Adipose tissue (tissue), 3 donors: ENCODE results near the gene SFMBT1. TPM values are rescaled to one million over a fixed set of nuclear protein-coding genes. Genes with fewer than 3 reads are reported as not detected.

Experiments
- H3K27ac ChIP-seq: one replicate; pipeline ENCODE4 v1.5.1; 2013; ENCODE audit warnings: low read depth, low read length
- WGBS, 3 donors: extraction: QIAGEN DNeasy Blood & Tissue Kit; methylation state at CpG; one replicate each; pipeline ENCODE4 v1.1.7; 2013; 5-methylcytosine and 5-hydroxymethylcytosine counted together
- polyA plus RNA-seq, 3 donors: library from polyadenylated mRNA; stranded (reverse); fragments of 200-250 nt; gene quantifications; one replicate each; pipeline ENCODE4 v1.2.3, GENCODE V29; 2013
- donor health status: healthy with polysubstance abuse.
- donor health status: Bipolar disorder and iron deficiency.
- donor health status: healthy.

SFMBT1 gene
- polyA plus RNA-seq, 3 donors = 1.9 to 5.2 (median 3.1) TPM

DNA sequence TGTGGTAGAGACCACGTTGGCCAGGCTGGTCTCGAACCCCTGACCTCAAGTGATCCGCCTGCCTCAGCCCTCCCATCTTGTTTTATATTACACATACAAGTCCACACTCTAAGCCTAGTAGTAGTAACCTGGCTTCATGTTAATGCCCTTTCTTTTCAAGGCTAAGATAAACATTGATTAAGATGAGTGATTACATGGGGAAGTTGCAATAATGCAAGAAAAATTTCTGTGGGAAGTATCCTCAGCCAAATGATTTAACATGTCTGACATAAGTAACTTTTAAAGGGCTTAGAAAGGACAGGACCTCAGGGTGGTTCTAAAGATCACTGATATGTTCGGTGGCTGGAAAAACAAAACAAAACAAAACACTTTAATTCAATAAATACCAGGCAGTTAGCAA is 72.1 kb downstream of the SFMBT1 start:
- H3K27ac ChIP-seq = no peak overlapping the region
- 80 to 87% (median 83%) methylated on average over 4 of the region's 4 CpGs for WGBS, 3 donors

DNA sequence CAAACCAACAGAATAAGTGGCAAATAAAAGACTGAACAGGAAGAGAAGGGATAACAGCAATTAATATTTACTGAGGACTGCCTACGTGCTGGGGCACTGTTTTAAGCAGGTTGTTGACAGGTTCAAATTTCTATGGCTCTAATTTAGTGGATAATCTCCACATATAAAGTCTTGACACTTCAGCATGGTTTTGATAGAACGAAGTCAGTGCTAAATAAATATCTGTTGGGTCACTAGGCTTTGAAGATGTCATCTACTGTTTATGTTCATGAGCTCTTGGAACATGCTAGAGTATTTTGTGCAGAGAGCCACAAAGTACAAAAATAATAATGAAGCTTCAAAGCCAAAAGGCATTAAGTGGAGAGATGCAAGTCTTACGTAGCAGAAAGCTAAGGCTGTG is 74.0 kb downstream of the SFMBT1 start:
- no peak overlapping the region for H3K27ac ChIP-seq
- 81 to 93% (median 90%) methylated on average over 3 of the region's 3 CpGs for WGBS, 3 donors

DNA sequence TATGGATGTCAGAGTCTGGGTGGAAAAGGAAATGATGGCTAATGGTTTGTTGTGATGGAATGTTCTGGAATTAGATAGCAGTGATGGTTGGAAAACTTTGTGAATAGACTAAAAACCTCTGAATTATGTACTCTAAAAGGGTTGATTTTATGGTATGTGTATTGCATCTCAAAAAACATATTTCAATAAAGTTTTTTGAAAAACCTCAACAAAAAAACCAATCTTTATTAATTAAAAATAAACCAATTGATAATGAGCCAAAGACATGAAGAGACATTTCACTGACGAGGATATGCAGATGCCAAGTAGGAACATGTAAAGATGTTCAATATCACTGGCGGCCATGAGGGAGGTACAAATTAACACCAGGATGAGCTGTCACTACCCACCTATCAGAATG is 78.5 kb downstream of the SFMBT1 start:
- 96 to 98% (median 97%) methylated on average over 2 of the region's 2 CpGs for WGBS, 3 donors
- H3K27ac ChIP-seq = no peak overlapping the region

DNA sequence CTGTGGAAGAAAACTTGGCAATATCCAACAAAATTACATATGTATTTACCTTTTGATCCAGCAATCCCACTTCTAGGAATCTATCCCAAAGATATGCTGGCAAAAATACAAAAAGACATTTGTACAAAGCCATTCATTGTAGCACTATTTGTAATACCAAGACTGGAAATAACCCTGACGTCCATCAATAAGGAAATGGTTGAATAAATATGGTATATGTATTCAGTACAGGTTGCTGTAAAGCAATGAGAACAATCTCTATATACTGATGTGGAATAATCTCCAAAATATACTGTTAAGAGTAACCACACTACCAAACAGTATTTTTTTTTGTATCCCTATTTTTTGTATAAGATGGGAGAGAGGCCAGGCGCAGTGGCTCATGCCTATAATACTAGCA is 83.7 kb downstream of the SFMBT1 start:
- 81 to 93% (median 82%) methylated on average over 2 of the region's 2 CpGs for WGBS, 3 donors
- H3K27ac ChIP-seq = no peak overlapping the region

DNA sequence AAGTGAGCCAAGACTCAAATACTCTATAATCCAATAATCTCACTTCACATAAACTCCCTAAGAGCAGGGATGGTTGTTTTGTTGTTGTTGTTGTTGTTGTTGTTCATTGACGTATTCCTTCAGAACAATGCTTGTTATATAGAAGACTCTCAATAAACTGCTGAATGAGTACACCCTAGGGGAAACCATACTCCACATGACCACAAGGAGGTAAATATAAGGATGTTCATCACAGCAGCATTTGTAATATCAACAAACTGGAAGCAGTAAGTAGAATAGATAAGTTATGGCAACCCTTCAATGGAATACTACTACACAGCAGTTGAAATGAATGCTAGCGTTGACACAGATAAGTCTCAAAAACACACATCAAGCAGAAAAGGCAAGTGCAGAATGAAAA is 86.1 kb downstream of the SFMBT1 start:
- no peak overlapping the region for H3K27ac ChIP-seq
- 94 to 100% (median 97%) methylated on average over 2 of the region's 2 CpGs for WGBS, 3 donors

DNA sequence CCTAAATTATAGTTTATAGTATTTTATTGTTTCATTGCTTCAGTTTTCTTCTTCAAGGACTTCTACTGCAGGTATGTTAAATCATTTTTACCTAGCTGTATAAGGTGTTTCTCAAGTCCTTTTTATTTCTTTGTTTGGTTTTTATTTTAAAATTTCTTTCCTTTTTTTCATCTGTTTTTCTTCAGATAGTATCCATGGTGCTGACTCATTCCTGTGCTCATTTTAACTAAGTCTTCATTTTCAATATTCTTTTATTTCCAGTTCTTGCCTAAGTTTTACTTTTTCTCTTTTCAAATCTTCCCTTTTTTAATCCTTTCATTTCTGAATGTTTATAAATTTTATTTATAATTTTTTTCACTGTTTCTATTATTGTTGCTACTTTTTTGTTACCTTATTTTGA is 106.3 kb downstream of the SFMBT1 start:
- H3K27ac ChIP-seq = no peak overlapping the region

DNA sequence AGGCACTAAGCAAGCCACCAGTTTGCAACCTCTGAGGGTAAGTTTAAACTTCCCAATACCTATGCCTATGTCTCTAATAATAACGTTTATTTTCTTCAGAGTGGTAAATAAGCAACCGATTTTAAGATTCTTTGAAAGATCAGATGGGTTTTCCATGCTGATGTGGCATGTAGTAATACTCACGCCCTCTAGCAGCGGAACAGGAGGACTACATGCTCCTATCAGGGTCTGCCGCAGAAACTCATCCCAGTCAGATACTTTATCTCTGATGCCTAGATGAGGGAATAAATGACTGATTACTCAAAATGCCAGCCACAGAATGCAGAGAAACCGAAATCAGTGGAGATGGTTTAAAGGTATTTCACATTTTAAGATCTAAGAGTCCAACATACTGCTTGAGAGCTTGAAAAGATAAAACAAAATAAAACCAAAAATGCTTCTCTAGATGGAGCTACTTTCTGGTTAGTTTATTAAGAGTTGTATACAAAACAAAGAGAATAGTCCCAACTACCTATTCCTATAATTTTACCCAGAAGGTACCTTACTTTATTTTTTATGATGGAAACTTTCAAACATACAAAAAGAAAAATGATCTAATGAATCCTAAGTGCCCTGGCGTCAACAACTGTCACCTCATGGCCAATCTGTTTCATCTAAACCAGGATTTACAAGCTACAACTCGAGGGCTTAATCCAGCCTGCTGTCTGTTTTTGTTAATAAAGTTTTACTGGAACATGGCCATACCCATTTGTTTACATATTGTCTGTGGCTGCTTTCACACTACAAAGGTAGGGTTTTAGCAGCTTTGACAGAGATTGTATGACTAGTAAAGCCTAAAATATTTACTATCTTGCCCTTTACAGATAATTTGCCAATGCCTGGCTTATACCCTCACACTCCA is 111.0 kb downstream of the SFMBT1 start:
- WGBS, 3 donors = 18 to 19% (median 18%) methylated on average over 8 of the region's 8 CpGs
- no peak overlapping the region for H3K27ac ChIP-seq

DNA sequence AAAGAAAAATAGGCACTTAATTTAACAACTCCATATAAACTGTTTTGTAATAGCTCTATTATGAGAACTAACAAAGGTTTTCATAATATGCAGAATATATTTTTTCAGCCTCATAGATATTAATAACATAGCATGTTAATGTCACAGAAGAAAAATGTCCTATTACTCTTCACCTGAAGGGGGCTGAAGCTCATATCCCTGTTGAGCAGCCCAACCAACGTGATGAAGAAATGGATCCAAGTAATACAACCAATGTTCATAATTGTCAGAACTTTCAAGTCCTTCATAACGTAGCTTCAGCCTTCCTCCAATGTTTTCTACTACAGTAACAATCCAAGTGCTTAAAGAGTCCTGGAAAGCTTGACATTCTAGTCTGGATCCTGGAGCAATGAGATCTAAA is 114.0 kb downstream of the SFMBT1 start:
- WGBS, 3 donors = 81 to 93% (median 87%) methylated on average over 2 of the region's 2 CpGs
- no peak overlapping the region for H3K27ac ChIP-seq

DNA sequence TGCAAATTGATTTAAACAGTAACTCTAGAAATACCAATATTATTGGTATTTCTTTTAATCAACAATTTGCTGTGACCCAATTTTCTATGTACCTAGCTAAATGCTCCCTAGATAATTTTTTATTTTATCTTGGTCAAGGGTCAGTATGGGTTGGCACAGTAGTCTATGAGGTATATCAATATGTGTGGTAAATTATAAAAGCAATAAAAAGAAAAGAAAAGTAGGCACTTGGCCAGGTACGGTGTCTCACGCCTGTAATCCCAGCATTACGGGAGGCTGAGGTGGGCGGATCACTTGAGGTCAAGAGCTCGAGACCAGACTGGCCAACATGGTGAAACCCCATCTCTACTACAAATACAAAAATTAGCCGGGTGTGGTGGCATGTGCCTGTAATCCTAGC is 114.5 kb downstream of the SFMBT1 start:
- WGBS, 3 donors = 79 to 93% (median 88%) methylated on average over 6 of the region's 6 CpGs
- H3K27ac ChIP-seq = no peak overlapping the region

DNA sequence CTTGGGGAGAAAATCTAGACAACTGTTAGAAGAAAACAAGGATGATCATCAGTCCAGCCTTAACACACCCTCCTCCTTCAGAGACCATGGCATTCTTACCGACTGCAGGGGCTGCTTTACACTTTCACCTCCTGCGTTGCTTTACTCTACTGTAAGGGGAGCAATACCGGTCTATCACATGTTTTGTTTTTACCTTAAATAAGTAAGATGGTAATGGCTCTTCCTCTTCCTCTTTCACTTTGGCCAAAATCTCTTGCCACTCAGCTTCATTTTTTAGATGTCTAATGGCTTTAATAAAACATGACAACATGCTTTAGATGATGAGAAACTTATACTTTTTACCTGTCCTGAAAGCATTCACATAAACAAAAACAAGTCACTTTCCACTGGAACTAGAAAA is 115.1 kb downstream of the SFMBT1 start:
- H3K27ac ChIP-seq = no peak overlapping the region
- 88 to 90% (median 90%) methylated on average over 3 of the region's 3 CpGs for WGBS, 3 donors

DNA sequence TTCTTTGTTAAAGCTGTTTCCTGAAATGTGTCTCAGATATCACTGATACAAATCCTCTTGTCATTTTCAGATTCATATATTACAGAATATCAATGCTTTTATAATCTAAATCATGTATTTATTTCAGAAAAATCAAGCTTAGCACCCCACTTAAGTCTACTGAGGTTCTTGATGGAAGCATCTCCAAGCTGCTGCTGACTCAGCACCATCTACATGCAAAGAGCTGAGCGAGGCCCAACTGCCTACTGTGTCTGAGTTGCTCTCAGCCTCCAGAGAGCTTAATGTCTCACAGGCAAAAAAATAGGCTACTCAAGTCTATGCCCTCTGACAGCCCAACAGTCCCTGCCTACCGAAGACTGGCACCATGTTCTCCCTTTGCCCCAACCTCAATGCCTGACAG is 119.3 kb downstream of the SFMBT1 start:
- whole genome bisulfite sequencing, 3 donors = 86 to 98% (median 96%) methylated on average over 2 of the region's 2 CpGs
- H3K27ac ChIP-seq = no peak overlapping the region

DNA sequence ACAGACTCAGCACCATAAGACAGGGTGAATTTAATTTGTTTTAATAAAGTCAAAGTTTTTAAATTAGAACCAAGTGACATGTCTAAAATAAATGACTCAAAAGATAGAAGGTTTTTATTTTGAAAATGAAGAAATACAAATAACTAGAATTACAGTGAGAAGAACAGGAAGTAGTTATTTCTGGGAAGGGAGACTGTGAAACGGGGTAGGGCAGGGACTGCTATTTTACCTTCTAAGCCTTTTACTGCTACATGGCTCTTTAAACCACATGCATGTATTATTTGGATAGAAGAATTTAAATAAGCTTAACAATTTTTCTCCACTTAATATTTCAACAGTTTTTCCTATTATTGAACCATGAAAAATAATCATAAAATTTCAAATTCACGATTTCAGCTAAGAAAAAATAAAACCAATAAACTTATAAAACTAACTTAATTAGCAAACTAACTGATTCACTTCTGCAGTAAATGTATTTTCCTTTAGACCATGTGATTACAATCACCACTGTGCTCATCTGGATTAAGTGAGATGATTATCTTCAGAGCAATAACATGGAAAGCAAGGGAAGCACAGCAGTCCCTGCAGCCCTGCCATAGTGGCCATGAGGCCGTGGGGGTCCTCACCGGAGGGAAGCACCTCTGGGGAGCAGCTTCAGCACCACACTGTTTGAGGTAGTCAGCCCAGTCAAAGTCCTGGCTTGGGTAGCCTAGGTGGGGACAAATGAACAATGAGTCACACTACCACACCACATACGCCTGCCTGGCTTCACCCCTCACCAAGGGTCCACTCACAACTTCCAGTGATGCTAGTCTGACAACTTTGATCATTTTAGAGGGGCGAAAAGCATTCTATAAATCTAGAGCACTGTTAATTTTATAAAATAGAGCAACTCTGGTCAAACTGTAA is 120.2 kb downstream of the SFMBT1 start:
- WGBS, 3 donors = 77 to 79% (median 77%) methylated on average over 6 of the region's 6 CpGs

DNA sequence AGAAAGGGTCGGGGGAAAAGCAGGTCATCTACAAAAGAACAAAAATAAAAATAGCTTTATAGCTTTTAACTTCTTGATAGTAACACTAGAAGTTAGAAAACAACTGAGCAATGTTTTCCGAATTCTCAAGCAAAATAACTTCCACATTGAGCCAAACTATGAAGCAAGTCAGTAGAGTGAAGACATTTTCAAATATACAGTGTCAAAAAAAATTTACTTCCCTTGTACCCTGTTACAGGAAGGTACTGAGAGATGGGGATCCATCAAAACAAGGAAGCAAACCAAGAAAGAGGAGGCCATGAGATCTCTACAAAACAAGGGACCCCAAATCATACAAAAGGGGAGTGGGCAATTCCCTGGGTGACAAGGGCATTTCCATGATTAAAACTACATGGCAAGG is 121.9 kb downstream of the SFMBT1 start:
- WGBS, 3 donors = 75 to 95% (median 80%) methylated on average over 2 of the region's 2 CpGs
- no peak overlapping the region for H3K27ac ChIP-seq

More for the DNA sequence above, 120.2 kb downstream of the SFMBT1 start:
- H3K27ac ChIP-seq = no peak overlapping the region

DNA sequence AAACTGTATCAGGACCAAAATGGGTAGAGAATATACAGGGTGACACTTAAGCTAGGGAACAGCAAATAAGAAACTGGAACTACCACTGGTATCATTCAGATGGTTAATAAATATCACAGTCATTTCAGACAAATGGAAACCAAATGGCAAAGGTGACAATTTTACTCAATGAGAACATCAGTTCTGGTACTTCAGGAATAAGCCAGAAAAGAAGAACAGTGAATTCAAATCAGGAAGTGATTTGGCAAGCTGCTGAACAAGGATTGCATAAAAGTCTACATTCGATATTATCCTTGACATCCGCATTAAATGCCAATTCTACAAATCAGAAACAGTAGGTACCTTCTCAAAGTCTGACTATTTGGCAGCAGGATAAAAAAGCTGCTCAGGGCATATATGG is 125.0 kb downstream of the SFMBT1 start:
- 55 to 90% (median 69%) methylated on average over 2 of the region's 2 CpGs for WGBS, 3 donors

DNA sequence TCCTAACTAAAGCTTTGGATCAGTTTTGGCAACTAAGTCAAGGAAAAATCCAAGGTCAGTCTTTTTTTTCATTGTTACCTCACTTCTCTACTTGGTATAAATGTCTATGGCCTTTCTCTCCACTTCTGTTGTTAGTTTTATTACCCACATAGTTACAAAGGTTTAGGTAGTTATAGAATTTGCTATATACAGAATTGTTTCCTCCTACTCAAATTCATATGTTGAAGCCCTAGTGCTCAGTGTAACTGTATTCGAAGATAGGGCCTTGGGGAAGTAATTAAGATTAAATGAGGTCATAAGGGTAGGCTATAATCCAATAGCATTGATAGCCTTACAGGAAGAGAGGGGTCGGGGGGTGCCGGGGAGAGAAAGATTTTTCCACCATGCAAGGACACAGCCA is 128.8 kb downstream of the SFMBT1 start:
- H3K27ac ChIP-seq = no peak overlapping the region
- WGBS, 3 donors = 39 to 84% (median 84%) methylated on average over 3 of the region's 3 CpGs

More for the DNA sequence above, 125.0 kb downstream of the SFMBT1 start:
- H3K27ac ChIP-seq = no peak overlapping the region

DNA sequence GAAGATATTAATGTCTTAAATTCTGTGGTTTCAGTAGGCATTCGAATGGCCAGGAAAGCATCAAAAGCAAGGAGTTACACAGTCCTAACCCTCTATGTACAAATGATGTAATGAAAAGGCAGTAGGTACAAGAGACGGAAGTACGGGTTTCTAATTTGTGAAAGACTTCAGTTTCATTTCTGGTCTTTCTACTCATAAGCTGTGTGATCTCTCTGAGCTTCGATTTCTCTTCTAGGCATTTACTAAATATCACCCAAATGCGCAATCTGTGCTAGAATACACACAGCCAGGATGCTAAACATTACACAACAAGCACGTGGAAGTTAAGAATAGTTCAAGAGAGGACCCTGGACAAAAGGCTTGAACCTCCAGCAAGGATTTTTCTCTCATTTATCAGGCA is 130.6 kb downstream of the SFMBT1 start:
- 82 to 87% (median 84%) methylated on average over 6 of the region's 6 CpGs for WGBS, 3 donors
- no peak overlapping the region for H3K27ac ChIP-seq

DNA sequence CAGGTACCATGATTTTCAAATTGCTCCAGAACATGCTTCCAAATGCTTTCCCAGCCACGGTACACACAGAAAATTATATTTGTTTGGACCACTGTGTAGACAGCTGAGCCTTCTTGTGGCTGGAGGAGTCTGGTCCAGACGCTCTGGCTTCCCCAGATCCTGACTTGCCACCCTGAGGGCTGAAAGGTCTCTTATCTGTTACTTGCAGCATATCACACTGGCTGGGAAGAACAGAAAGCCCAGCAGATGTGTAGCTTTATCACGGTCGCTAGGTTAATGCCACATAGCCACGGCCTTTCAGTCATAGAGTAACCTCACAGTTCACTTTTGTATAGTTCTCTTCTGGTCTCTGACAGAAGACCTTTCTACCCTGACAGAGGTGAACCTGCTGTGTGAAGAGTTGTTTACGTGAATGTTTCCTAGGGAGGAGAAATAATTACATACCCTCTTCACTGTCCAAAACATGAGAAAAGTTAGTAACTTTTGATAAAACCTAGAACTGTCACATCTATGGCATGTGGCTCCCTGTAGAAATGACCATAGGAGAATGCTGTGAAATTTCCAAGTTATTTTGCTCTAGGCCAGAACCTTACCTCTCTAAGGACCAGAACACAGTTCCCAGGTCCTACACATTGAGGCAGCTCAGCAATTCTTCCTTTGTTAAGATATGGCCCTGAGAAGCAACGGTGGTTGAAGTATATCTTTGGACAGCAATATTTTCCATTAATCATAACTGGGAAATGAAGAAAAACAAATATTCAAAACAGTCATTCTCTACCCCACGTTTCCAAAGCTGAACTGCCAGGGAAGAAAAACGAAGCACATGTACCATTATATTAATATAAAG is 132.8 kb downstream of the SFMBT1 start:
- no peak overlapping the region for H3K27ac ChIP-seq
- 41 to 87% (median 84%) methylated on average over 9 of the region's 9 CpGs for WGBS, 3 donors

DNA sequence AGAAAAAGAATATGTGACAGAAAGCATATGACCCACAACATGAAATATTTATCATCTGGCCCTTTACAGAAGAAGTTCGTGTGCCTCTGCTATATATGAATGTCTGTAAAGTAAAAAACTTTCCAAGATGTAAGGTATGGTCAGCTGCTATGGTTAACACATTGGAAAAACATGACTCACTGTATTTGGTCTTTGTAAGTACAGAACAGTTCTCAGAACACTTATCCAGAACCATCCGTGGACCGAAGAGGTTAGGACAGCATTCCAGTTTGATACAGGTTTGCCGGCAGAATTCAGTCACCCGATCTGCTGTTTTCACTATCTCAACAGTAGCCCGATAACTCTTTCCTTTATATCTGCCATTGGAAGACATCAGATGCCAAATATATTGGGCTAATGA is 135.1 kb downstream of the SFMBT1 start:
- 38 to 95% (median 92%) methylated on average over 6 of the region's 6 CpGs for WGBS, 3 donors
- no peak overlapping the region for H3K27ac ChIP-seq

DNA sequence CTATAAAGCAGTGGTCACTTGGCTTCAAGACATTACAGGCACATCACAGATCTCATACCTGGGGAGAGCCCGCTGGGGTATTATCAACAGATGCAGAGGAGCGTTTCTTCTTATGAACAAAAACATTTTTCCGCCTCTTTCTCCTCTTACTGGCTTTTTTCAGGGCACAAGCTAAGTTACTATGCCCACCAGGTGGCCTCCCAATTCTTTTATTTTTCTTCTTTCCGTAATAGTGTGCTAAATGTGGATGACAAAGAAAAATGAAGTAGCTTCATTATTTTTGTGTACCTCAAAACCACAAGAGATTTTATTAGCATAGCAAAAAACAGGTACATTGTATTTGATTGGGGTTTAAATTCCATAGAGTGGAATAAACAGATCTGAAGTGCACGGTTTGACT is 138.4 kb downstream of the SFMBT1 start:
- 88 to 95% (median 93%) methylated on average over 5 of the region's 5 CpGs for WGBS, 3 donors
- H3K27ac ChIP-seq = no peak overlapping the region
